ENCODE results near the gene OSBPL10. TPM values are rescaled to one million over a fixed set of nuclear protein-coding genes. Genes with fewer than 3 reads are reported as not detected.

The OSBPL10 gene
- total and polyA plus RNA-seq, 7 donors, result 0.75 to 4.6 (median 2.3) TPM

DNA sequence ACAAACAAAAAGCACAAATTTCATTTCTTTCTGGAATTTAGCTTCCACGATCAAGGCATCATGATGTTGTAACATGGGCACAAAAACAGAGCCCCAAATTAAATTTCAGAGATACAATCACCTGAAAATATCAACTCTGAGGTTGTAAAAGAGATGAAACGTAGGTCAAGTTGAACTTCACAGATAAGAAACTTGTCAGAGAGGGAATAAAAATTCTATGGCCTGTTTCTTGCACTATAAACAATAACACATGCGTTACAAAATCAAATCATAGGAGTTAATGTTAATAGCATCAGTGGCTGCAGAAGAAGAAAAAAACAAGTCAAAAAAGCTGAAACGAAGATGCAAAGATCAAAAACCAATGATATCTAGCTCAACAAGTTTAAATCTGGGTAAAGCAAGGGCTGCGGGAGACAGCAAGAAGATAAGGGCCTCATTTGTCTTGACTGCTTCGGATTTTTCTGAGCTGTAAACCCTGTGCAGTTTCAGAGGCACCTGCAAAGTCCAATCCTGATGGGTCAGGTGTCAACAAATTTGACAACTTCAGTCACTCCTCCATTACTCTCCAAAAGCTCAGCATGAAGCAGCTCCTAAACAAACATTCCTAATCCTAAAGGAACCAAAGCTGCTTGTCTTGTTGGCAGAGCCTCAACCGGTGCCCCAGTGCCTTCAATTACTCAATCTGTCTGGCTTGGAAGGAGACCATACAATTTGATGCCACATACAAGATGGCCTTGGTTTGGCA is 228.6 kb downstream of the OSBPL10 start:
- Histone ChIP-seq H3K27me3 (ENCODE audit: insufficient read depth in 3 of 3, low read length in 2 of 3) (no peaks in the 10 kb centered on the region), H3K4me3 (no peak overlapping the region), H3K36me3 (ENCODE audit: insufficient read depth in 1 of 2, low read depth in 1 of 2) (no peaks in the 10 kb centered on the region), H3K9me3 (no peaks in the 10 kb centered on the region), H3K27ac (no peak overlapping the region), H3K4me1 (no peaks in the 10 kb centered on the region)
- DNase-seq (no peak), ATAC-seq (no peak)
- intact Hi-C loops (cut with DNase I), result no loop called here
- 90 to 93% (median 92%) methylated on average over 7 of the region's 7 CpGs for WGBS, 3 donors
- TF ChIP-seq, protein P1, sequence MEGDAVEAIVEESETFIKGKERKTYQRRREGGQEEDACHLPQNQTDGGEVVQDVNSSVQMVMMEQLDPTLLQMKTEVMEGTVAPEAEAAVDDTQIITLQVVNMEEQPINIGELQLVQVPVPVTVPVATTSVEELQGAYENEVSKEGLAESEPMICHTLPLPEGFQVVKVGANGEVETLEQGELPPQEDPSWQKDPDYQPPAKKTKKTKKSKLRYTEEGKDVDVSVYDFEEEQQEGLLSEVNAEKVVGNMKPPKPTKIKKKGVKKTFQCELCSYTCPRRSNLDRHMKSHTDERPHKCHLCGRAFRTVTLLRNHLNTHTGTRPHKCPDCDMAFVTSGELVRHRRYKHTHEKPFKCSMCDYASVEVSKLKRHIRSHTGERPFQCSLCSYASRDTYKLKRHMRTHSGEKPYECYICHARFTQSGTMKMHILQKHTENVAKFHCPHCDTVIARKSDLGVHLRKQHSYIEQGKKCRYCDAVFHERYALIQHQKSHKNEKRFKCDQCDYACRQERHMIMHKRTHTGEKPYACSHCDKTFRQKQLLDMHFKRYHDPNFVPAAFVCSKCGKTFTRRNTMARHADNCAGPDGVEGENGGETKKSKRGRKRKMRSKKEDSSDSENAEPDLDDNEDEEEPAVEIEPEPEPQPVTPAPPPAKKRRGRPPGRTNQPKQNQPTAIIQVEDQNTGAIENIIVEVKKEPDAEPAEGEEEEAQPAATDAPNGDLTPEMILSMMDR (IDR thresholded peaks at IDR 0.05), result no peak

DNA sequence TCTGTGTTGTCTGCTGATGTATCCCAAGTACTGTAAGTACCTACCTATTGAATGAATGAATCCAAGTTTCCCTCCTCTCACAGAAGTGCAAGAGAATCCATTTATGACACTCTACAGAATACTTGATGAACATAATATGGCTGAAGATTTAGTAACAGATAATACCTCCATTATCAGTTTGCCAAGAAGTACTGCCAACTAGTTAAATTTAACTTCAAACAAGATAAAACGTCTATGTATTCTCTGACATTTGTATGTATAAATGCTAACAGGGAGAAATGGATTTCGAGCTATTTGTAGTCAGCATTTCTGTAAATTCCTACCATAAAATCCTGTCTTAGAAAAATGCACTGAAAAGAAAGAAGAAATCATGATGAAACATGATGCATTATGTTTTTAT is 230.7 kb downstream of the OSBPL10 start:
- Histone ChIP-seq H3K27ac (no peak overlapping the region), H3K9me3 (no peaks in the 10 kb centered on the region), H3K4me1 (no peaks in the 10 kb centered on the region), H3K4me3 (no peak overlapping the region), H3K27me3 (ENCODE audit: insufficient read depth in 3 of 3, low read length in 2 of 3) (no peaks in the 10 kb centered on the region), H3K36me3 (ENCODE audit: insufficient read depth in 1 of 2, low read depth in 1 of 2) (no peaks in the 10 kb centered on the region)
- ATAC-seq, result no peak
- no peak for DNase-seq
- intact Hi-C loops (cut with DNase I), result no loop called here
- TF ChIP-seq, protein P1 (IDR thresholded peaks at IDR 0.05), result no peak
- WGBS, 3 donors, result 43 to 56% (median 51%) methylated on average over 2 of the region's 2 CpGs

DNA sequence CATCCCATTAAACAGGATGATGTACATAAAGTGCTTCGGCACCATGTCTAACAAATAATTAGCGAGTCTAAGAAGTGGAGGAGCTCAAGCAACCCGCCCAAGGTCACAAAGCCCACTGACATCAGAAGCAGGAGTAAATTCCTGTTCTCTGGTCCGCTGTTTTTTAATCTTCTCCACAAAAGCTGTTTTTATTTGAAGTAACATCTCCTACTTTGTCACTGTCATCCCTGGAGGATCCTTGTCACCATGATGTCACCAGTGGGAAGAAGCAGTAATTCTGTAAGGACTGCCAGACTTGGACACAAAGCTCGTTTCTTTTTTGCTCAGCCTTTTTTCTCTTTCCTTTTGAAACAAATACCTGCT is 232.1 kb downstream of the OSBPL10 start:
- no peak for ATAC-seq

DNA sequence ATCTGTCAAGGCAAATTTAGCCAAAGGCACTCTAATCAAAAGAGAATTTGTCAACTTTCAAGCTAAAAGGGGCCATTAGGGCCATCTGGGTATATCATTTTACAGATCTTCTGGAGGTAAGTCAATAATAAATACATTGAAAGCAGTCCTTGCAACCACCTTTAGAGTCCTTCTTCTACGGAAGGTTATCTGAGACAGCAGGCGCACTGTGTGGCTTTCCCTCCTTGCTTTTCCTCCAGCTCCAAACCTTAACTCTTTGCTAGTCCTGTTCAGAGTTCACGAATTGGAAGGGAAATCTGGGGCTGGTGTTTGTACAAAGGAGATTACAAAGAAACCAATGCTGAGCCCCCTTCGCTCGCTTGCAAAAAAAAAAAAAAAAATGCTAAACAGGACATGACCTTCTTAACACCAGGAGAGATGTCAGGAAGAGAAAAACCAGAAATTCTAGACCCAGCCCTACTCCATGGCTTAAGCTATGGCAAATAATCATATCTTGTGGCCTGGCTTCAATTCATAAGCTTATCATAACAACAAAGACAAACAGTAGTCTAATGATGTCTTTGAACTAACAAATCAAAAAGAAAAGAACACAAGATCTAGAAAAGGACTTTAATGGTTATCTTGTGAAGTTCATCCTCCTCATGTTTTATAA is 232.7 kb downstream of the OSBPL10 start:
- TF ChIP-seq, protein P1 (IDR thresholded peaks at IDR 0.05), result no peak
- Histone ChIP-seq H3K9me3 (no peaks in the 10 kb centered on the region), H3K4me1 (no peaks in the 10 kb centered on the region), H3K36me3 (ENCODE audit: insufficient read depth in 1 of 2, low read depth in 1 of 2) (no peaks in the 10 kb centered on the region), H3K27me3 (ENCODE audit: insufficient read depth in 3 of 3, low read length in 2 of 3) (no peaks in the 10 kb centered on the region), H3K27ac (no peak overlapping the region), H3K4me3 (no peak overlapping the region)
- ATAC-seq (no peak), DNase-seq (no peak)
- intact Hi-C loops (cut with DNase I), result no loop called here
- WGBS, 3 donors, result 82 to 88% (median 86%) methylated on average over 5 of the region's 5 CpGs

More for the DNA sequence above, 232.1 kb downstream of the OSBPL10 start:
- no peaks in the 10 kb centered on the region for H3K9me3 ChIP-seq
- H3K36me3 ChIP-seq (ENCODE audit: insufficient read depth in 1 of 2, low read depth in 1 of 2), result no peaks in the 10 kb centered on the region
- H3K4me3 ChIP-seq, result no peak overlapping the region
- WGBS, 3 donors, result 67 to 73% (median 68%) methylated on average over 5 of the region's 5 CpGs
- no peaks in the 10 kb centered on the region for H3K4me1 ChIP-seq
- H3K27me3 ChIP-seq (ENCODE audit: insufficient read depth in 3 of 3, low read length in 2 of 3), result no peaks in the 10 kb centered on the region
- intact Hi-C loops (cut with DNase I), result no loop called here
- no peak overlapping the region for H3K27ac ChIP-seq
- no peak for DNase-seq
- TF ChIP-seq, protein P1 (IDR thresholded peaks at IDR 0.05), result no peak

All from psoas muscle (tissue), 8 donors.